IMR-90 (cell line): ENCODE measurements around the gene ASH1L. TPM values are rescaled to one million over a fixed set of nuclear protein-coding genes. Genes with fewer than 3 reads are reported as not detected.
A peak's percentile ranks its signal among the peaks of the same experiment; 100 is the strongest.

Source experiments
- ATAC-seq: fragments of 200-7000 bp; cut with Tn5 transposase; 2 replicates; pipeline ENCODE4 v1.9.1; 2020; ENCODE audit warnings: low read depth, mild to moderate bottlenecking, moderate library complexity
- BruUV-seq: library from RNA; stranded (reverse); fragments of 400-500 nt; replicated peaks from 2 replicates; lab custom pipeline; 2021; lab: Mats Ljungman, UMichigan
- CTCF ChIA-PET: fragments of 300-600 bp; formaldehyde crosslinking; extraction: SDS; loops from one replicate; lab custom pipeline; 2021; ENCODE audit warnings: antibody characterized with exemption; lab: Yijun Ruan, JAX
- POLR2A ChIA-PET: fragments of 300-600 bp; sonication (Branson Sonifier 250); formaldehyde crosslinking; loops from one replicate; lab custom pipeline; 2022; ENCODE audit warnings: antibody characterized with exemption; ENCODE audit not compliant: unreplicated experiment; lab: Charles Lee
- DNase-seq: peaks from one replicate; pipeline ENCODE4 v3.0.0; 2013
- H2AFZ ChIP-seq: replicated peaks from 2 replicates; pipeline ENCODE3; 2013; ENCODE audit warnings: low read length, mild to moderate bottlenecking; ENCODE audit not compliant: poor library complexity
- H2AK5ac ChIP-seq: 2 replicates; pipeline ENCODE4 v1.6.1; 2013; ENCODE audit warnings: low read depth, low read length, inconsistent platforms
- H2AK9ac ChIP-seq: replicated peaks from 2 replicates; pipeline ENCODE3; 2013; ENCODE audit warnings: mild to moderate bottlenecking, low read depth, low read length, moderate library complexity; ENCODE audit not compliant: poor library complexity
- H2BK120ac ChIP-seq: 2 replicates; pipeline ENCODE4 v1.6.1; 2013; ENCODE audit warnings: low read depth, low read length, inconsistent platforms
- H2BK15ac ChIP-seq: 3 replicates; pipeline ENCODE4 v1.6.1; 2013; ENCODE audit warnings: low read depth, low read length, inconsistent platforms
- H2BK20ac ChIP-seq: 2 replicates; pipeline ENCODE4 v1.6.1; 2013; ENCODE audit warnings: low read depth, mild to moderate bottlenecking, inconsistent platforms, low read length, moderate library complexity
- H2BK5ac ChIP-seq: 2 replicates; pipeline ENCODE4 v1.6.1; 2013; ENCODE audit warnings: mild to moderate bottlenecking, low read depth, low read length, inconsistent platforms; ENCODE audit not compliant: poor library complexity, severe bottlenecking
- H3K14ac ChIP-seq: replicated peaks from 2 replicates; pipeline ENCODE4 v1.6.1; 2013; ENCODE audit warnings: low read depth, low read length, inconsistent platforms
- H3K18ac ChIP-seq: 2 replicates; pipeline ENCODE4 v1.6.1; 2013; ENCODE audit warnings: low read depth, low read length, control low read depth
- H3K23ac ChIP-seq: 2 replicates; pipeline ENCODE4 v1.6.1; 2013; ENCODE audit warnings: low read depth, low read length, inconsistent platforms
- H3K27ac ChIP-seq: 2 replicates; pipeline ENCODE4 v1.5.1; 2013; ENCODE audit warnings: mild to moderate bottlenecking, control low read depth, low read length; ENCODE audit not compliant: insufficient read depth
- H3K27me3 ChIP-seq: 2 replicates; pipeline ENCODE4 v1.6.1; 2013; ENCODE audit warnings: low read length; ENCODE audit not compliant: control insufficient read depth, insufficient read depth
- H3K36me3 ChIP-seq: 2 replicates; pipeline ENCODE4 v1.6.1; 2013; ENCODE audit warnings: low read length, mixed read lengths; ENCODE audit not compliant: control insufficient read depth, insufficient read depth
- H3K4ac ChIP-seq: 2 replicates; pipeline ENCODE4 v1.6.1; 2013; ENCODE audit warnings: low read depth, low read length, inconsistent platforms
- H3K4me1 ChIP-seq: 2 replicates; pipeline ENCODE4 v1.6.1; 2013; ENCODE audit warnings: low read length, mixed read lengths; ENCODE audit not compliant: control insufficient read depth, insufficient read depth
- H3K4me2 ChIP-seq: 2 replicates; pipeline ENCODE4 v1.6.1; 2013; ENCODE audit warnings: low read depth, mild to moderate bottlenecking, control low read depth, low read length, moderate library complexity
- H3K4me3 ChIP-seq: 2 replicates; pipeline ENCODE4 v1.5.1; 2013; ENCODE audit warnings: low read depth, mild to moderate bottlenecking, control low read depth, low read length, moderate library complexity; ENCODE audit not compliant: insufficient read depth
- H3K56ac ChIP-seq: 2 replicates; pipeline ENCODE4 v1.6.1; 2013; ENCODE audit warnings: low read length, inconsistent platforms; ENCODE audit not compliant: insufficient read depth; ENCODE audit errors: extremely low read depth
- H3K79me1 ChIP-seq, 2 experiments: 2 replicates each; pipeline ENCODE4 v1.6.1; 2013; ENCODE audit warnings: low read length in 2 of 2, inconsistent platforms in 1 of 2, low read depth in 1 of 2
- H3K9ac ChIP-seq: 2 replicates; pipeline ENCODE4 v1.6.1; 2013; ENCODE audit warnings: low read depth, low read length, control low read depth
- H3K9me1 ChIP-seq: 2 replicates; pipeline ENCODE4 v1.6.1; 2013; ENCODE audit warnings: low read length, inconsistent platforms; ENCODE audit not compliant: insufficient read depth
- H3K9me3 ChIP-seq: 2 replicates; pipeline ENCODE4 v1.6.1; 2013; ENCODE audit warnings: low read length; ENCODE audit not compliant: control insufficient read depth, insufficient read depth
- H4K20me1 ChIP-seq: 2 replicates; pipeline ENCODE4 v1.6.1; 2013; ENCODE audit warnings: low read length, inconsistent platforms; ENCODE audit not compliant: insufficient read depth
- H4K5ac ChIP-seq: 2 replicates; pipeline ENCODE4 v1.6.1; 2013; ENCODE audit warnings: mild to moderate bottlenecking, low read depth, low read length, control low read depth
- H4K8ac ChIP-seq, 2 experiments: 2 replicates each; pipeline ENCODE4 v1.6.1; 2013; ENCODE audit warnings: low read depth in 2 of 2, low read length in 2 of 2, control low read depth in 1 of 2, inconsistent platforms in 1 of 2
- H4K91ac ChIP-seq: 2 replicates; pipeline ENCODE4 v1.6.1; 2013; ENCODE audit warnings: low read depth, low read length, inconsistent platforms; ENCODE audit not compliant: insufficient read depth
- CHD1 ChIP-seq: IDR thresholded peaks from 2 replicates; pipeline ENCODE4 v1.6.1; 2012; ENCODE audit warnings: low read depth, low read length, improper control_type of control experiment
- MAZ ChIP-seq: IDR thresholded peaks from 2 replicates; pipeline ENCODE4 v1.6.1; 2012; ENCODE audit warnings: low read depth, mild to moderate bottlenecking, low read length, improper control_type of control experiment, moderate library complexity, borderline replicate concordance
- RAD21 ChIP-seq: IDR thresholded peaks from 2 replicates; pipeline ENCODE4 v1.6.1; 2012; ENCODE audit warnings: low read length, improper control_type of control experiment
- RFX5 ChIP-seq: IDR thresholded peaks from 2 replicates; pipeline ENCODE4 v1.8.0; 2012; ENCODE audit warnings: low read depth, mild to moderate bottlenecking, low read length, moderate library complexity
- dilution Hi-C: fragments of 300-500 bp; cut with HindIII; formaldehyde crosslinking; loops from one replicate; pipeline ENCODE4 v1.14.3; 2018; ENCODE audit warnings: low sequenced_read_pairs; ENCODE audit not compliant: unreplicated experiment
- in situ Hi-C: fragments of 300-500 bp; cut with MboI; formaldehyde crosslinking; loops from 3 replicates; pipeline ENCODE4 v1.14.3; 2019; ENCODE audit warnings: low sequenced_read_pairs, inconsistent platforms, mixed read lengths
- intact Hi-C: fragments of 100-400 bp; cut with micrococcal nuclease; formaldehyde crosslinking; loops from 2 replicates; pipeline ENCODE4 v1.10.0; 2022
- polyA plus RNA-seq, 3 experiments: library from polyadenylated mRNA; depleted of rRNA; stranded (reverse); fragments of >200 nt; gene quantifications; 2 replicates each; pipeline ENCODE4 v1.2.3, GENCODE V29; 2012; ENCODE audit warnings: low replicate concordance in 1 of 3
- total RNA-seq: library from RNA; depleted of rRNA; stranded (reverse); fragments of >200 nt; gene quantifications from 2 replicates; pipeline ENCODE4 v1.2.3, GENCODE V29; 2012

Gene ASH1L
- total and polyA plus RNA-seq, 2 of the 4 experiments (the other 2 are of a cell fraction), result 13.7 to 18.5 TPM

GRCh38 chr1:155379631-155380090 is 182.9 kb downstream of the ASH1L start:
- TF ChIP-seq RFX5 (no peak), MAZ (no peak), RAD21 (no peak), CHD1 (no peak)
- DNase-seq (peak; percentile 74), ATAC-seq (peak; percentile 78)
- Histone ChIP-seq H3K4me2 (no peak overlapping the region), H3K27ac (no peak overlapping the region; the same call in 1 of the 2 replicates), H3K9me1 (no peaks in the 10 kb centered on the region), H2AK9ac (no peak overlapping the region), H3K9me3 (no peaks in the 10 kb centered on the region), H3K4me3 (no peak overlapping the region), H4K91ac (no peak overlapping the region), H2BK120ac (no peak overlapping the region), H4K8ac (no peak overlapping the region), H3K14ac (no peak overlapping the region), H4K20me1 (no peaks in the 10 kb centered on the region), H2BK15ac (no peak overlapping the region), H3K27me3 (no peaks in the 10 kb centered on the region), H3K4ac (no peak overlapping the region), H2AK5ac (no peak overlapping the region), H3K23ac (no peak overlapping the region), H3K56ac (no peak overlapping the region), H3K79me1 (peaks cover 4 to 5% of the 10 kb centered on the region in 2 experiments; a peak in 2 of 4 replicates), H2BK20ac (no peak overlapping the region), H3K18ac (no peak overlapping the region), H2BK5ac (no peak overlapping the region), H3K4me1 (peaks cover 1% of the 10 kb centered on the region; the same call in 1 of the 2 replicates), H3K36me3 (peaks cover 23% of the 10 kb centered on the region), H4K5ac (no peak overlapping the region), H3K9ac (no peak overlapping the region), H2AFZ (no peak overlapping the region)
- ChIA-PET CTCF (no interaction called here), POLR2A (no interaction called here)
- BruUV-seq, result no TSS peak
- in situ Hi-C loops, result no loop called here
- dilution Hi-C loops, result no loop called here
- intact Hi-C loops, result no loop called here
